Stomach (tissue), 9 donors: ENCODE data around the gene CCDC160. TPM values are rescaled to one million over a fixed set of nuclear protein-coding genes. Genes with fewer than 3 reads are reported as not detected.
"Not testable (repeated sequence)": the region's sequence is repeated elsewhere in the genome, so short reads cannot be mapped to it uniquely, and the experiment has no call there.

Experiments
- DNase-seq, 2 donors: peaks; one replicate each; pipeline versions ENCODE4 v3.0.0 to v3.0.0-alpha.2; 2013 to 2019
- H3K27ac ChIP-seq, 5 donors: fragments of 200-600 bp in 4 of 5; sonication (generic) in 4 of 5; one replicate each; pipeline ENCODE4 v1.5.1; 2013 to 2019; ENCODE audit warnings: mild to moderate bottlenecking in 1 of 5, moderate library complexity in 1 of 5
- H3K27me3 ChIP-seq, 3 donors: fragments of 200-600 bp; sonication (generic); one replicate each; pipeline ENCODE4 v1.5.1; 2017 to 2019; ENCODE audit warnings: mixed run types in 1 of 3
- H3K36me3 ChIP-seq, 4 donors: fragments of 200-600 bp; sonication (generic); 1 replicate in 3 of 4; 2 replicates in 1 of 4; pipeline ENCODE4 v1.5.1; 2016 to 2019
- H3K4me1 ChIP-seq, 4 donors: fragments of 200-600 bp; sonication (generic); one replicate each; pipeline ENCODE4 v1.5.1; 2016 to 2019
- H3K4me3 ChIP-seq, 4 donors: fragments of 200-600 bp; sonication (generic) in 3 of 4; one replicate each; pipeline ENCODE4 v1.5.1; 2016 to 2019; ENCODE audit warnings: mild to moderate bottlenecking in 1 of 4
- H3K9me3 ChIP-seq, 4 donors: fragments of 200-600 bp; sonication (generic); one replicate each; pipeline ENCODE4 v1.5.1; 2016 to 2019
- CTCF ChIP-seq, 7 experiments: fragments of 450-650 bp in 4 of 7; fragments of 200-600 bp in 3 of 7; sonication (generic) in 3 of 7; IDR thresholded peaks; one replicate each; pipeline ENCODE4 v1.5.1; 2016 to 2019; ENCODE audit warnings: antibody characterized with exemption in 7 of 7, control low read depth in 2 of 7, mild to moderate bottlenecking in 1 of 7
- EP300 ChIP-seq: sonication (generic); formaldehyde crosslinking; IDR thresholded peaks from one replicate; pipeline ENCODE4 v1.6.1; 2017; ENCODE audit warnings: antibody characterized with exemption
- POLR2A ChIP-seq, 4 donors: fragments of 450-650 bp; IDR thresholded peaks; one replicate each; pipeline ENCODE4 v1.6.1; 2016; ENCODE audit warnings: antibody characterized with exemption in 4 of 4, control low read depth in 2 of 4, mild to moderate bottlenecking in 1 of 4, moderate library complexity in 1 of 4
- POLR2AphosphoS5 ChIP-seq, 3 donors: sonication (generic); formaldehyde crosslinking; IDR thresholded peaks; one replicate each; pipeline ENCODE4 v1.6.1; 2016; ENCODE audit warnings: antibody characterized with exemption in 3 of 3
- WGBS, 5 donors: extraction: QIAGEN DNeasy Blood & Tissue Kit in 3 of 5; methylation state at CpG; one replicate each; pipeline versions ENCODE4 v1.1.5 to v1.1.7; 2013 to 2018; 5-methylcytosine and 5-hydroxymethylcytosine counted together
- intact Hi-C: fragments of 100-400 bp; cut with DNase I; formaldehyde crosslinking; loops from one replicate; pipeline ENCODE4 v1.15.1; 2023; ENCODE audit warnings: low total_unique reads
- polyA plus RNA-seq, 3 donors: library from polyadenylated mRNA; stranded (reverse); fragments of 200-250 nt; gene quantifications; one replicate each; pipeline ENCODE4 v1.2.3, GENCODE V29; 2013
- total RNA-seq, 5 donors: library from RNA; depleted of rRNA; stranded (reverse); fragments of >200 nt; gene quantifications; one replicate each; pipeline versions ENCODE4 v1.1.0 to v1.2.3, GENCODE V29; 2014 to 2016
- donor health status: healthy with polysubstance abuse.
- donor health status: Bipolar disorder and iron deficiency.
- donor health status: healthy.

Gene CCDC160
- total and polyA plus RNA-seq, 8 donors, result 0.53 to 1.2 (median 0.62) TPM; not detected in 4

GRCh38 chrX:134256684-134257083, 19.7 kb downstream of the CCDC160 start:
- 84 to 100% (median 91%) methylated on average over 1 to 2 of the region's 2 CpGs for WGBS, 5 donors
- TF ChIP-seq EP300 (no peak), CTCF (IDR thresholded peaks at IDR 0.05) (no peak), POLR2A (IDR thresholded peaks at IDR 0.05) (no peak), POLR2AphosphoS5 (IDR thresholded peaks at IDR 0.05) (no peak)
- intact Hi-C loops, result no loop called here

GRCh38 chrX:134258202-134258601, 21.2 kb downstream of the CCDC160 start:
- Histone ChIP-seq H3K36me3 (no peaks in the 10 kb centered on the region), H3K27me3 (peaks cover 0 to 4% (median 0%) of the 10 kb centered on the region in 3 donors), H3K4me1 (no peaks in the 10 kb centered on the region), H3K4me3 (no peak overlapping the region), H3K9me3 (no peaks in the 10 kb centered on the region), H3K27ac (no peak overlapping the region)
- intact Hi-C loops, result no loop called here
- no peak for DNase-seq
- WGBS, 5 donors, result 79 to 94% (median 89%) methylated on average over 2 of the region's 2 CpGs
- TF ChIP-seq POLR2A (IDR thresholded peaks at IDR 0.05) (no peak), EP300 (no peak), POLR2AphosphoS5 (IDR thresholded peaks at IDR 0.05) (no peak), CTCF (IDR thresholded peaks at IDR 0.05) (no peak)

More at GRCh38 chrX:134256684-134257083, 19.7 kb downstream of the CCDC160 start:
- Histone ChIP-seq H3K27me3 (peaks cover 0 to 4% (median 0%) of the 10 kb centered on the region in 3 donors), H3K27ac (no peak overlapping the region), H3K36me3 (no peaks in the 10 kb centered on the region), H3K4me1 (no peaks in the 10 kb centered on the region), H3K4me3 (no peak overlapping the region), H3K9me3 (no peaks in the 10 kb centered on the region)
- DNase-seq, result no peak

- DNase-seq, H3K27me3 ChIP-seq, H3K9me3 ChIP-seq, intact Hi-C loops, H3K36me3 ChIP-seq, H3K27ac ChIP-seq, H3K4me1 ChIP-seq, H3K4me3 ChIP-seq: not testable (repeated sequence)
- 83 to 95% (median 92%) methylated on average over 6 to 26 of the region's 28 CpGs for whole genome bisulfite sequencing, 5 donors
Measured at GRCh38 chrX:134285934-134286333, 49.0 kb downstream of the CCDC160 start.

- H3K4me1 ChIP-seq, result no peaks in the 10 kb centered on the region
- H3K27ac ChIP-seq, result no peak overlapping the region
- H3K36me3 ChIP-seq, result no peaks in the 10 kb centered on the region
- H3K4me3 ChIP-seq, result no peak overlapping the region
- H3K27me3 ChIP-seq, result peaks cover 0 to 4% (median 0%) of the 10 kb centered on the region in 3 donors
- intact Hi-C loops, result no loop called here
- peaks cover 0 to 12% (median 4%) of the 10 kb centered on the region in 4 donors for H3K9me3 ChIP-seq
- no peak for DNase-seq
- WGBS, 5 donors, result 42 to 64% (median 51%) methylated on average over 3 to 4 of the region's 4 CpGs
- TF ChIP-seq POLR2AphosphoS5 (IDR thresholded peaks at IDR 0.05) (no peak), CTCF (IDR thresholded peaks at IDR 0.05) (no peak), POLR2A (IDR thresholded peaks at IDR 0.05) (no peak), EP300 (no peak)
Measured at GRCh38 chrX:134287346-134287745, 50.4 kb downstream of the CCDC160 start.

DNA sequence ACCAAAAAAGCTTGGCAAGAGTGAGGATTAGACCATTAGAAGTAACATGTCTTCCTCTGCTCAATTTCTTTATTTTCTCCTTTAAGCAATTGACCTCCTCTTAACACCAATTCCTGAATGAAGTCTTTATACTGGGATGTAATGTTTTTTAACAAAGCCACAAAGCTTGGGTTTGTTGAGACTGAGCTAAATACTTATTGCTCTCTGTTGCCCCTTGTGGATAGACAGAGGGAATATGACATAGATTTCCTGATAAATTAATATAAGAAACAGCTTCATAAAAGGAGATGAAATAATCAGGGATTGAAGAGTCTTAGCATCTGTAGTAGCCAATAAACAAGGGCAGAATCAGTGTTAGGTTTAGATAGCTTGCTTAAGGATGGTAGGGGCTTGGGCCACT, 57.6 kb downstream of the CCDC160 start:
- peaks cover 0 to 6% (median 0%) of the 10 kb centered on the region in 3 donors for H3K27me3 ChIP-seq
- no peaks in the 10 kb centered on the region for H3K4me1 ChIP-seq
- intact Hi-C loops, result no loop called here

More for the DNA sequence above, 57.6 kb downstream of the CCDC160 start:
- Histone ChIP-seq H3K27ac (no peak overlapping the region), H3K4me3 (no peak overlapping the region), H3K36me3 (no peaks in the 10 kb centered on the region), H3K9me3 (peaks cover 0 to 11% (median 5%) of the 10 kb centered on the region in 4 donors)
- no peak for TF ChIP-seq POLR2AphosphoS5 (IDR thresholded peaks at IDR 0.05)
- no peak for TF ChIP-seq POLR2A (IDR thresholded peaks at IDR 0.05)
- TF ChIP-seq EP300, result no peak
- TF ChIP-seq CTCF (IDR thresholded peaks at IDR 0.05), result no peak
- no peak for DNase-seq
